ENCODE data around the gene FOXJ3.
A peak's percentile ranks its signal among the peaks of the same experiment; 100 is the strongest.

GRCh38 chr1:42335050-42335808 lies at the start of gene FOXJ3:
- TF ChIP-seq POLR2AphosphoS5 (IDR thresholded peaks at IDR 0.05; ENCODE audit: low read depth, low read length) (peak; percentile 99), SIN3A (IDR thresholded peaks at IDR 0.05; ENCODE audit: low read depth) (peak; percentile 96), CEBPB (IDR thresholded peaks at IDR 0.05; ENCODE audit: low read depth) (no peak), RAD21 (IDR thresholded peaks at IDR 0.05; ENCODE audit: low read depth) (0 out of 2 replicates have a peak, but pooled peaks have one; percentile 8), SP1 (IDR thresholded peaks at IDR 0.05; ENCODE audit: low read depth) (peak; percentile 88), POLR2A (IDR thresholded peaks at IDR 0.05; ENCODE audit: borderline replicate concordance, extremely low read depth, insufficient read depth, insufficient read length) (peak; percentile 75), CTCF (IDR thresholded peaks at IDR 0.05 in 2 of 3, conservative IDR thresholded peaks at IDR 0.05 in 1 of 3; ENCODE audit: borderline replicate concordance in 1 of 3, insufficient read depth in 1 of 3, low read depth in 2 of 3, low read length in 2 of 3) (no peak), FOSL1 (IDR thresholded peaks at IDR 0.05; ENCODE audit: low read depth) (no peak), ELF1 (IDR thresholded peaks at IDR 0.05; ENCODE audit: borderline replicate concordance, low read depth) (peak; percentile 40; the same call in 1 of the 2 replicates), ZBTB33 (IDR thresholded peaks at IDR 0.05; ENCODE audit: extremely low read depth, insufficient replicate concordance, low read length) (peak; percentile 61)
